Activated CD4-positive, alpha-beta T cell treated with anti-CD3 and anti-CD28 coated beads for 1 hour (primary cell): Measurements from ENCODE around the gene DGKH.

Experiments used
- DNase-seq: peaks from one replicate; pipeline ENCODE4 v3.0.0-alpha.2; 2020

Gene DGKH

GRCh38 chr13:42246541-42246940 is 198.1 kb downstream of the DGKH start:
- no peak for DNase-seq

GRCh38 chr13:42247883-42248282 is 199.4 kb downstream of the DGKH start:
- no peak for DNase-seq

DNA sequence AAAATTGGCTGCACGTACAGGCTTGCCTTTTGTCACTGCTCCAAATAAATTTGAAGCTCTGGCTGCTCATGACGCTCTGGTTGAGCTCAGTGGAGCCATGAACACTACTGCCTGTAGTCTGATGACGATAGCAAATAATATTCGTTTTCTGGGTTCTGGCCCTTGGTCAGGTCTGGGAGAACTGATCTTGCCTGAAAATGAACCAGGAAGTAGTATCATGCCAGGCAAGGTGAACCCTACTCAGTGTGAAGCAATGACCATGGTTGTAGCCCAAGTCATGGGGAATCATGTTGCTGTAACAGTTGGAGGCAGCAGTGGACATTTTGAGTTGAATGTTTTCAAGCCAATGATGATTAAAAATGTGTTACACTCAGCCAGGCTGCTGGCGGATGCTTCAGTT is 207.4 kb downstream of the DGKH start:
- no peak for DNase-seq

DNA sequence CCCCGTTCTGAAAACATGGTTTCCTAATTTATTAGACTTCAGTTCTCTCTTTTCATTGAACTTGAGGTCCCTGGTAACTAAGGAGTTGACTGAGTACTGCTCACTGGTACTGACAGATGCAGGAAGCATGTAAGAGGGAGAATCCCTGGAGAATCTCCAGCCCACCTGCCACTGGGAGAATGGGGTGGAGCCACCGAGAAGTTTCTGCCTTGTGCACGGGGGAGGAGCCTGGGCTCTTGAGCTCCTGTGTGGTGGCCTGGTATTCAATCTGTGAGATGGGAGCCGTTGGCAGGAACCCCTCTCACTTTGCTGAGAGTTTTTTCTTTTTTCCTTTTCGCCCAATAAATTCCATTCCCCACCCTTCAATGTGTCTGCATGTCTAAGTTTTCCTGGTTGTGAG is 210.3 kb downstream of the DGKH start:
- no peak for DNase-seq

- no peak for DNase-seq
These were observed 211.1 kb downstream of the DGKH start for GRCh38 chr13:42259515-42259914.

DNA sequence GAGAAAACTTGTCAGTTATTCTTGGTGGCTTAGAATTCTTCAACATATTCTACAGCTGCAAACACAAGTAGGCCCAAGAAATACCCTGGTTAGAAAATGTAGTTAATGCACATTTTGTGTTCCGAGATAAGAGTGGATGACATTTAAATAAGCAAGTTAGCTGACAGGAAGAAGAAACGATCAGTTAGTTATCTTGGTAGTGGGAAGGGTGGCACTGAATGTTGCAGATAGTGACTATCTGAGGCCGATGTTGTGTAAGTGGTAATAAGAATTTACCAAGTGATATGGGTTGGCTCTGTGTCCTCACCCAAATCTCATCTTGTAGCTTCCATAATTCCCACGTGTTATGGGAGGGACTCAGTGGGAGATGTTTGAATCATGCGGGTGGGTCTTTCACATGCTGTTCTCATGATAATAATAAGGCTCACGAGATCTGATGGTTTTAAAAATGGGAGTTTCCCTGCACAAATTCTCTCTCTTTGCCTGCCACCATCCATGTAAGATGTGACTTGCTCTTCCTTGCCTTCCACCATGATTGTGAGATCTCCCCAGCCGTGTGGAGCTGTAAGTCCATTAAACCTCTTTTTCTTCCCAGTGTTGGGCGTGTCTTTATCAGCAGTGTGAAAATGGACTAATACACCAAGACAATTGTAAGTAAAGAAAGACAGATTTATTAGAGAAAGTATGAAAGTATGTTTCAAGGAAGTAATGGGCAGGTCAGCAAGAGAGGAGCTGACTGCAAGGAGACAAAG is 212.6 kb downstream of the DGKH start:
- no peak for DNase-seq

DNA sequence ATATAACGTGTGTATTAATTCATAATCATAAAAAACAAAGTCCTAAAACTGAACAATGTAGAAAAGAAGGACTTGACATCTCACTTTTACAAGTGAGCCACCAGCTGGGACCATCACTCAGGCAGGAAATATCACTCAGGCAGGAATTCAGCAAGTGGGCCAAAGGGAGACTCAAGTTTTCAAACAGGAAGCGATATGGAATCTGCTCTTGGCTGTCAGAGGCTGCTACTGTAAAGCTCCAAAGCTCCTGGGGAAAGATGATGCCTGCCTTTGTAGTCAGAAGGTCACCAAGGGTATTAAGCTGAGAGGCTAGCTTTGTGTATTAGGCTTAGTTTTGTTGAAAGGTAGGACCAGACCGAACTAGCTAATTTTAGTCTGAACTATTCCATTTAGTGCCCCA is 218.0 kb downstream of the DGKH start:
- DNase-seq: no peak

- DNase-seq: no peak
These were observed 221.9 kb downstream of the DGKH start for GRCh38 chr13:42270160-42270856.

- DNase-seq: no peak
These were observed 222.4 kb downstream of the DGKH start for GRCh38 chr13:42270857-42271215.

- peak; percentile 88 for DNase-seq
These were observed 223.1 kb downstream of the DGKH start for GRCh38 chr13:42271337-42272114.

DNA sequence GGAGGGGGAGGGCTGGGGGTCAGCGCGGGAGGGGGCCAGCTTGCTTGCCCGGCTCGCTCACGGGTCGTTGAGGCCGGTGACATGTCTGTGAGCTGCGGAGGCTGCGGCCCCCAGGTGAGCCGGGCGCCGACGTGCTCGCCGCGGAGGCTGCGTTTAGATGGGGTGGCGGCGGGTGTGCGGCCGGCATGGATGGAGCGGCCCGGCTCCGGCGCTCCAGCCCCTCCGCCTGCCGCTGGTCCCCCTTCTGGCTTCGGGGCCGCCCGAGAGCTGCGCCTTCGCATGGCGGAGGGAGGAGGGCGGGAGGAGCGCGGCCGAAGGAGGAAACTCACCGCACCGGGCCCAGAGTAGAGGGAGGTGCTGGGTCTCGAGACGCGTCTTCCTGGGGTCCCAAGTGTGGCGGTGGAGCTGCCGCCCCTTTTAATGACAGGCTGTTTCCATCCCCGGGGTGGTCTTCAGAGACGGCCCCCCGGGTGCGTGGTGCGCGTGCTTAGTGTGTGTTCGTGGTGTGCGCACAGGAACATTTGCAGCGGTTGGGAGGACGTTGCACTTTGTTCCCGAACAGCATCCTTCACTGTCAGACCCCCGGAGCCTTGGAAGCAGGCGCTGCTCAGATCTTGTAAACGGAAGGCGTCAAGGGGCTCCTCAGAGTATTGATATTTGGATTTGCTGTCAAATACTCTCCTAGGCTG is 223.8 kb downstream of the DGKH start, which contains the start of gene AKAP11:
Gene AKAP11 (plus strand): TSS at position 38 of the 689 bp plus-strand sequence. CDS start 14,197 bp downstream, outside the sequence.
- DNase-seq: peak; percentile 30

GRCh38 chr13:42272804-42273175 is 224.3 kb downstream of the DGKH start:
- DNase-seq: no peak

GRCh38 chr13:42274386-42275097 is 226.1 kb downstream of the DGKH start:
- no peak for DNase-seq

DNA sequence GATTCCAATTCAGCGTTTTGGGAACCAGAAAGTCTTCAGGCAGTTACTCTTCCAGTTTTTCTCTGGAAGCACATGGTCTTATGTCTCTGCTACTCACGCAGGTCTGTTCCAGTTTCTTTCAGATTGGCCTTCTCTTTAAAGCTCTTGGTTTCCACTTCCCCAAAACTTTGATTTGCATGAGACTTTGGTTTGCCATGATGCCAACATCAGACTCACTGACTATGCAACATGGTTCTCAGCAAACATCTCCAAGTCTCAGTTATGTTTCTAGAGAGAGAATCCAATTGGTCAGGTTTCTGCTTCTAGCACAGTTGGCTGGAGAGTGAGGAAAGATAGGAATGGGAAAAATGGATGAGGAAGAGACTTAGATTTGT is 226.6 kb downstream of the DGKH start:
- no peak for DNase-seq

GRCh38 chr13:42275506-42275905 is 227.1 kb downstream of the DGKH start:
- no peak for DNase-seq

DNA sequence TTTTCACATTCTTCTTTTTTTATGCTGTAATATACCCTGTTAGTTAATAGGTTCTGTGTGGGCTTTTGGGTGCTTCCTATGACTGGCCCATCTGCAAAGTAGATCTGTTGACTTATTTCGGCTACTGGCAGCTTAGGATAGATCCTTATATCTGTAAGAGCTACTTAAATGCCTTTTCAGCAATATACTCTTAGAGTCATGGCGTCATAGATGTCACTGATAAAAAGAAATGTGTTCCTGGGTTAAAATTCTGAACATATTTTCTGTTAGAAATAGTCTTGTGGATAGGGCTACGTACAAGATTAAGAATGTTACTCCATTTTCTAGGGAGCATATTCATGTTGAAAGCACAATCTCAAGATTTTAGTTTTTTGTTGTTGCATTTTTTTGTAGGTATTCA is 228.2 kb downstream of the DGKH start:
- DNase-seq: no peak

GRCh38 chr13:42277618-42278276 is 229.3 kb downstream of the DGKH start:
- no peak for DNase-seq

DNA sequence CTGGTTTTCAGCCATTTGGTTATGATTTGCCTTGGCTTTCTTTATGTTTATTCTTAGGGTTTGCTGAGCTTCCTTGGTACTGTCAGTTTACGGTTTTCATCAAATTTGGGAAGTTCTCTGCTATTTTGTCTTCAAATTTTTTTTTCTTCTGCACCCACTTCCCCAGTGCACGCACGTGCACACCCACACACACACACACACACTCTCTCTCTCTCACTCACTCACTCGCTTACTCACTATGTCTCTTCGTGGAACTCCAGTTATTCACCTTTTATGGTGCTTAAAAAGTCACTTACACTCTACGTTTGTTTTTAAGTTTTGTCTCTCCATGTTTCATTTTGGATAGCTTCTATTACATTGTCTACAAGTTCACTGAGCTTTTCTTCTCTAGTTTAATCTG is 230.6 kb downstream of the DGKH start:
- DNase-seq: no peak

GRCh38 chr13:42279986-42280385 is 231.5 kb downstream of the DGKH start:
- no peak for DNase-seq

DNA sequence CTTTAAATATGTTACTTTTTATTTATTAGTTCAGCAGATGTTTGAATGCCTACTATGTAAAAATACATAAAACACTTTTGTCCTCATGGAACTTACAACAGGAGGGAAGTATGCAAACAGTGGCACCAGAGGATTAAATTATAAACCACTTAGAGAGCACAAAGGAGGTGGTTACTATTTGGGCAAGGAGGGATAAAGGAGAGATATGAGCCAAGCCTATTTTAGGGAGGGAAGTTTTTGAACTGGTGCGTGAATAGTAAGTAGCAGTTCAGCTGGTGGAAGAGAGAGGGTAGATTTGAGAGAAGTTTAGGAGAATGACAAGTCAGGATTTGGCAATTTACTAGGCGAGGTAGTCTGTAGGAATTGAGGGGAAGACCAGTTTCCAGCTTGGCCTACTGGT is 232.1 kb downstream of the DGKH start:
- DNase-seq: no peak

- no peak for DNase-seq
These were observed 235.1 kb downstream of the DGKH start for GRCh38 chr13:42283574-42283973.

DNA sequence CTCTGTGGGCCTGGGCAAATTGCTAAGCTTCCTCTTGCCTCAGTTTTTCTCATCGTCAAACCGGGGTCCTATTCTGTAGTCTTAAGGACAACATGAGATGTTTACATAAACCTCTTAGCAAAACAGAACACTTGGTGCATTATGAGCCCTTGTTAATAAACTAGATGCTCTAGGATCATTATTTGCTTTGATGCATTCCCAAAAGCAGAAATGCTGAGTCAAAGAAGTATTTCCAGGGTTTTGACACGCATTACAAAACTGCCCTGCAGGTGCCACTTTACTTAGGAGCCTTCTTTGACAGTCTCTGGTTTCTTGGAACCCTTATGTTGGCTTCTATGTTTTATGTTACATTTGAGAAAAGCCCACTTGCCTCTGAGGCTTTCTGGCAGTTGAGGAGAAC is 235.6 kb downstream of the DGKH start:
- no peak for DNase-seq
